Smooth muscle cell of bladder (primary cell): ENCODE measurements around the gene SBSN. TPM values are rescaled to one million over a fixed set of nuclear protein-coding genes. Genes with fewer than 3 reads are reported as not detected.

ENCODE experiments used
- total RNA-seq: library from RNA; depleted of rRNA; stranded (reverse); fragments of >200 nt; gene quantifications from 2 replicates; pipeline ENCODE4 v1.2.3, GENCODE V29; 2014

The SBSN gene, protein sequence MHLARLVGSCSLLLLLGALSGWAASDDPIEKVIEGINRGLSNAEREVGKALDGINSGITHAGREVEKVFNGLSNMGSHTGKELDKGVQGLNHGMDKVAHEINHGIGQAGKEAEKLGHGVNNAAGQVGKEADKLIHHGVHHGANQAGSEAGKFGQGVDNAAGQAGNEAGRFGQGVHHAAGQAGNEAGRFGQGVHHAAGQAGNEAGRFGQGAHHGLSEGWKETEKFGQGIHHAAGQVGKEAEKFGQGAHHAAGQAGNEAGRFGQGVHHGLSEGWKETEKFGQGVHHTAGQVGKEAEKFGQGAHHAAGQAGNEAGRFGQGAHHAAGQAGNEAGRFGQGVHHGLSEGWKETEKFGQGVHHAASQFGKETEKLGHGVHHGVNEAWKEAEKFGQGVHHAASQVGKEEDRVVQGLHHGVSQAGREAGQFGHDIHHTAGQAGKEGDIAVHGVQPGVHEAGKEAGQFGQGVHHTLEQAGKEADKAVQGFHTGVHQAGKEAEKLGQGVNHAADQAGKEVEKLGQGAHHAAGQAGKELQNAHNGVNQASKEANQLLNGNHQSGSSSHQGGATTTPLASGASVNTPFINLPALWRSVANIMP
- total RNA-seq: 2.1 and 9.3 TPM in 2 replicates

DNA sequence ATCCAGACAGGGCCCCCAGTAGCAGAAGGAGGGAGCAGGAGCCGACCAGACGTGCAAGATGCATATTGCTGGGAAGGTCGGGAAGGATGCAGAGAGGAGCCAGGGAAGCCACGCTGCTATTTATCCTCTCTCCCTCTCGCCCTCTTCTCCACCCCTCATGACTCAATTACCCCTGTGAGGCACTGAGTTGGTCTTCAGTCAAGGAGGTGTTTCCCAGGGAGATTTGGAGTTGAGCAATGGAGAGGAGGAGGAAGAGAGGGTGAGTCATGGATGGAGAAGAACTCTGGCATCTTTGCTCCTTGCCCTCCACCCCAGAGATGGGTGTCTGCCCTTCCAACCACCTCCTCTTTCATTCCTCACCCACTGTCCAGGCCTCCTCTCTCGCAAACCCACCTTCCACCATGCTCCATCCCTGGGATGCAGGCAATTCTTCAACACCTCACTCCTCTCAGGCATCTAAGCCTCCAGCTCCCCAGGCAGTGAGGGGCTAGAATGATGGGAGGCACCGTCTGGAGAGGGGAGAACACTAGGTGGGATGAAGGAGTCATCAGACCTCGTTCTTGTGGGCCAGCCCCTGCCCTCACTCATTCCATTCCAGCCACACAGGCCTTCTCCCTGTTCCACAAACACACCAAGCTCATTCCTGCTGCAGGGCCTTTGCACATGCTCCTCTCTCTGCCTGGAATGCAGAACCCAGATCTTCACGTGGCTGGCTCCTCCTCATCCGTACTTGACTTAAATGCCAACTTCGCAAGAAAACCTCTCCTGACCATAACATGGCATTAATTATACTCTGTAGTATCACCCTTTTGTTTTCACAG, at the start of gene SBSN:
Gene SBSN (minus strand): TSS at position 94 of the 821 bp plus-strand sequence. CDS start 30 bp downstream, at position 64.

DNA sequence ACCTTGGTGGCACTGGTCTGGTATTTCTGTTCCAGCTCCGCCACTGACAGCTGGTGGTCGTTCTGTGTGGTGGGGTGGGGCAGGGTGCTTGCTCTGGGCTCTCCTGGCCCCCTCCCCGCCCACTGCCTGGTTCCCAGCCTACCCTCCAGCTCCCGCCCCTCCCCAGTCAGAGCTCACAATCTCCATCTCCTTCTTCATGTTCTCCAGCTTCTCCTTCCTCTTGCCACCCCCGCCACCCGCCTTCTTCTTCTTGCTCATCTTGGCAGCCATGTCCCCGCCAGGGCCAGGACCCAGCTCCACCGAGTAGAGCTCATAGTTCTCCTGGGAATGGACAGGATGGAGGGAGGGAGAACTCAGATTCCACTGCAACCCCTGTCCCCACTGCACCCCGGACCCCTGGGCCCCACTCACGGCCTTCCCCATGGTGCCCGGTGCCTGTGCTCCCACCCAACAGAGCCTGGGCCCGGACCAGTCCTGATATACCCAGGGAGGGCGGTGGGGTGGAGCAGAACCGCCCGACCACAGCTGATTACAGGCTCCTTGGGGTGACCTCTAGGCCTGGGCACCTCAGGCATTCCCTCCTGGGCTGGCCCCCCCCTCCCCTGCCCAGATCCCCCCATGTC, 35.2 kb upstream of the SBSN start, which contains the start of gene ATP4A:
Gene ATP4A (minus strand): TSS at position 452 of the 623 bp plus-strand sequence. CDS start 29 bp downstream, at position 423.

DNA sequence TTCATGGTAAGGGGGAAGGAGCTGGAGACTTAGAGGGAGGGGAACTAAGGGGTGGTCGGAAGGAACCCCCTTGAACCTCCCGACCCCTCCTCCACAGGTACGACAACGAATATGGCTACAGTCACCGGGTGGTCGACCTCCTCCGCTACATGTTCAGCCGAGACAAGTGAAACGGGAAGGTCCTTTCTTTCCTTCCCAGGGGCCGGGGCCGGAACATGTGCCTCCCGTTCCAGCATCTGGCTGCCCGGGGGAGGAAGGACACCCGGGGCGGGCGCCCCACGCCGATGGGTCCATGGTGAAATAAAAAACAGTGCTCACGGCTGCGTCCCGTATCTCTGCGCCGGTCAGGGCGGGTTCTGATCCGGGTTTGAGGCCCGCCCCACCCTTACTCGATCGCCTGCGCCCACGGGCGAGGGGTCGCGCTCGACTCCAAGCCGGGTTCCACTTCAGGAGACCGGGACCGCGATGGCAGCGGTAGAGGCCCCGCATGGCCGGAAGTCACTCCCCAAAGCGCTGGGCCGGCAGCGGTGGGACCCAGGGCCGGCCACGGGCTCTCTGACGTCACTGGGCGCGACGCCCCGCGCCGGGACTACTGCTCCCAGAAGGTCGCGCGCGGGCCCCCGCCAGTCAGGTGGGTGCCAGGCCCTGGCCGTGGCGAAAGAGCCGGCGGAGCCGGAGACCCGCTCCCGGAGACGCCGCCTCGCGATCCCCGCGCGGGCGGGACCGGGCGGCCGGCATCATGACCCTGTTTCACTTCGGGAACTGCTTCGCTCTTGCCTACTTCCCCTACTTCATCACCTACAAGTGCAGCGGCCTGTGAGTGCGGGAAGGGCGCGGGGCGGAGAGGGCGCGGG, 17.1 kb upstream of the SBSN start, which contains the start of gene TMEM147:
Gene TMEM147 (plus strand): TSS at position 626 of the 854 bp plus-strand sequence. CDS start 114 bp downstream, at position 740.

DNA sequence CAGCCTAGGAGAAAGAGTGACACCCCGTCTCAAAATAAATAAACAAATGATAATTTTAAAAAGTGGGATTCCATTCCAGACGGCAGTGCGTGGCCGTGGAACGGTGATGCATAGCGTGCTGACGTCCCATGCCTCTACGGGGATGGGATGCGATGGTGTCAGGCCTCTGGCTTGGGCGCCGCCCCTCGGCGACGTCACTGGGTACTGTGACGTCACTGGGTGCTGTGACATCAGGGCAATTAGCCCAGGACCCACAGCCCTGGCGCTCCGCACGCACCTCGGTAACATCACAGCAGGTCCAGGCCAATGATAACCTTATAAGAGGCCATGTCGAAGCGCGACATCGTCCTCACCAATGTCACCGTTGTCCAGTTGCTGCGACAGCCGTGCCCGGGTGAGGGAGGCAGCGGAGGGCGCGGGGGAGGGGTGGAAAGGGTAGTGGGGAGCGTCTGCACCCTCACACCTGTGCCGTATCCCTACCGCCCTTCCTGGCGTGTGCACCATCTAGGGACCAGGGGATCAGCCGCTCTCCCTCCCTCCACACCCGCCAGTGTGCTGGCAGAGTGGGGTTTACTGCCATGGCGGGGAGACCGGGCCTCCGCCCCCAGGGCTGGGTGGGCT, 5.2 kb upstream of the SBSN start, which contains the start of gene GAPDHS:
Gene GAPDHS (plus strand): TSS at position 256 of the 621 bp plus-strand sequence. CDS start 72 bp downstream, at position 328.

GRCh38 chr19:35513628-35514281, 14.4 kb downstream of the SBSN start, which contains the start of gene DMKN:
DMKN (minus strand) TSS chr19:35513649; CDS start chr19:35513475, 174 bp downstream.

DNA sequence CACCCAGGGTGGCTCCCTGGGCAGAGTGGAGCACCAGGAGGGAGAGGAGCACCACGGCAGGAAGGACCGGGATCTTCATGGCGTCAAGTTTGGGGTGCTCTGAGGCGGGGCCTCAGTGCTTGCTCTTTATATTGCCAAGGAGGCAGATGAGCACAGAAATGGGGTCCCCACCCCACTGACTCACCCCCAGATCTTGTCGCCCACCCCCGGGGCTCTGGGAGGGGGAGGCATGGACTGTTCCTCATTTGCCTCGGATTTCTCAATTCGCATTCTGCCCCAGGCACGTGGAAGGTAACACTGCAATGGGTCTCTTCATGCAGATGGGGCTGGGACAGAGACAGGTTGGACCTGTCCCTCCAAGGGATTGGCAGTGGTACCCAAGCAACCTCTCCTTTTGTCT, 37.7 kb downstream of the SBSN start, which contains the start of gene KRTDAP:
Gene KRTDAP (minus strand): TSS at position 101 of the 400 bp plus-strand sequence. CDS start 22 bp downstream, at position 79.

Other genes with a start within 250 kb of the SBSN start
- gene HAMP, start 245.8 kb downstream of the SBSN start, total RNA-seq: under 0.01 TPM in 2 replicates
- gene MAG, start 236.2 kb downstream of the SBSN start, total RNA-seq: not detected in 2 replicates
- gene CD22, start 199.1 kb downstream of the SBSN start, total RNA-seq: 0.09 and 0.14 TPM in 2 replicates
- gene FFAR1, start 180.4 kb downstream of the SBSN start, total RNA-seq: not detected in 2 replicates
- 0.09 and 0.14 TPM in 2 replicates for gene FFAR3, start 169.9 kb downstream of the SBSN start, total RNA-seq
- not detected in 2 replicates for gene GPR42, start 157.2 kb downstream of the SBSN start, total RNA-seq
- not detected in 2 replicates for gene FFAR2, start 80.1 kb downstream of the SBSN start, total RNA-seq
- not detected in 2 replicates for gene KRTDAP, start 37.8 kb downstream of the SBSN start, total RNA-seq
- 4.0 and 18.3 TPM in 2 replicates for gene DMKN, start 14.7 kb downstream of the SBSN start, total RNA-seq
- gene GAPDHS, start 5.1 kb upstream of the SBSN start, total RNA-seq: not detected in 2 replicates
- 81.8 and 120 TPM in 2 replicates for gene TMEM147, start 17.3 kb upstream of the SBSN start, total RNA-seq
- not detected in 2 replicates for gene ATP4A, start 35.3 kb upstream of the SBSN start, total RNA-seq
- gene PMIS2, start 57.9 kb upstream of the SBSN start, total RNA-seq: not detected in 2 replicates
- 3.0 and 3.5 TPM in 2 replicates for gene HAUS5, start 84.4 kb upstream of the SBSN start, total RNA-seq
- 33.4 and 34.0 TPM in 2 replicates for gene RBM42, start 100.7 kb upstream of the SBSN start, total RNA-seq
- gene ETV2, start 113.4 kb upstream of the SBSN start, total RNA-seq: 0.18 and 0.28 TPM in 2 replicates
- 495 and 644 TPM in 2 replicates for gene COX6B1, start 120.0 kb upstream of the SBSN start, total RNA-seq
- 0.09 TPM in 1 of 2 replicates, not detected in the other for gene UPK1A, start 138.2 kb upstream of the SBSN start, total RNA-seq
- not detected in 2 replicates for gene ZBTB32, start 176.2 kb upstream of the SBSN start, total RNA-seq
- gene KMT2B, start 189.7 kb upstream of the SBSN start, total RNA-seq: 2.6 and 4.2 TPM in 2 replicates
- gene IGFLR1, start 214.1 kb upstream of the SBSN start, total RNA-seq: 1.00 and 1.8 TPM in 2 replicates
- gene U2AF1L4, start 217.1 kb upstream of the SBSN start, total RNA-seq: 5.5 and 7.8 TPM in 2 replicates
- gene PSENEN, start 217.3 kb upstream of the SBSN start, total RNA-seq: 13.5 and 14.0 TPM in 2 replicates
- 7.4 and 10.1 TPM in 2 replicates for gene LIN37, start 220.3 kb upstream of the SBSN start, total RNA-seq
- 50.3 and 88.4 TPM in 2 replicates for gene HSPB6, start 228.7 kb upstream of the SBSN start, total RNA-seq
- gene PROSER3, start 229.9 kb upstream of the SBSN start, total RNA-seq: 2.5 and 3.3 TPM in 2 replicates
- gene ARHGAP33, start 247.3 kb upstream of the SBSN start, total RNA-seq: 1.00 and 1.3 TPM in 2 replicates